ENCODE measurements around the gene DPP7. TPM values are rescaled to one million over a fixed set of nuclear protein-coding genes. Genes with fewer than 3 reads are reported as not detected.
"Not testable (repeated sequence)": the region's sequence is repeated elsewhere in the genome, so short reads cannot be mapped to it uniquely, and the experiment has no call there.

The DPP7 gene
- polyA plus RNA-seq, 4 donors = 9.7 to 41.8 (median 18.2) TPM

- DNase-seq (ENCODE audit: low read depth in 4 of 4, low spot score in 3 of 4) = no peak
Measured at GRCh38 chr9:137148661-137149060, 34.1 kb upstream of the DPP7 start.

- no peak for DNase-seq (ENCODE audit: low read depth in 4 of 4, low spot score in 3 of 4)
Measured at GRCh38 chr9:137148242-137148641, 33.7 kb upstream of the DPP7 start.

GRCh38 chr9:137147793-137148160 lies 33.2 kb upstream of the DPP7 start:
- DNase-seq (ENCODE audit: low read depth in 4 of 4, low spot score in 3 of 4) = no peak

- DNase-seq (ENCODE audit: low read depth in 4 of 4, low spot score in 3 of 4) = no peak
Measured at GRCh38 chr9:137147091-137147792, 32.7 kb upstream of the DPP7 start.

GRCh38 chr9:137146527-137146918 lies 32.0 kb upstream of the DPP7 start:
- no peak for DNase-seq (ENCODE audit: low read depth in 4 of 4, low spot score in 3 of 4)

- no peak for DNase-seq (ENCODE audit: low read depth in 4 of 4, low spot score in 3 of 4)
Measured at GRCh38 chr9:137145731-137146526, 31.4 kb upstream of the DPP7 start.

- no peak for DNase-seq (ENCODE audit: low read depth in 4 of 4, low spot score in 3 of 4)
Measured at GRCh38 chr9:137143459-137143858, 28.9 kb upstream of the DPP7 start.

GRCh38 chr9:137141976-137142936 lies 27.7 kb upstream of the DPP7 start:
- no peak for DNase-seq (ENCODE audit: low read depth in 4 of 4, low spot score in 3 of 4)

GRCh38 chr9:137141050-137141810 lies 26.7 kb upstream of the DPP7 start:
- no peak for DNase-seq (ENCODE audit: low read depth in 4 of 4, low spot score in 3 of 4)

GRCh38 chr9:137140151-137141012 lies 25.8 kb upstream of the DPP7 start:
- no peak for DNase-seq (ENCODE audit: low read depth in 4 of 4, low spot score in 3 of 4)

GRCh38 chr9:137139468-137140150 lies 25.1 kb upstream of the DPP7 start:
- no peak for DNase-seq (ENCODE audit: low read depth in 4 of 4, low spot score in 3 of 4)

GRCh38 chr9:137138722-137139467 lies 24.4 kb upstream of the DPP7 start, which contains the start of gene GRIN1:
Gene GRIN1 (plus strand): TSS chr9:137139154. CDS start chr9:137139487, 333 bp downstream.
- peak; percentile 19 to 44 (median 38) for DNase-seq (ENCODE audit: low read depth in 4 of 4, low spot score in 3 of 4)

- DNase-seq (ENCODE audit: low read depth in 4 of 4, low spot score in 3 of 4) = no peak
Measured at GRCh38 chr9:137138058-137138721, 23.7 kb upstream of the DPP7 start.

- DNase-seq (ENCODE audit: low read depth in 4 of 4, low spot score in 3 of 4) = no peak
Measured at GRCh38 chr9:137136881-137137607, 22.5 kb upstream of the DPP7 start.

- DNase-seq (ENCODE audit: low read depth in 4 of 4, low spot score in 3 of 4) = no peak
Measured at GRCh38 chr9:137136261-137136880, 21.8 kb upstream of the DPP7 start.

- DNase-seq (ENCODE audit: low read depth in 4 of 4, low spot score in 3 of 4) = not testable (repeated sequence)
Measured at GRCh38 chr9:137135154-137135553, 20.6 kb upstream of the DPP7 start.
